Neural cell (in vitro differentiated cells): ENCODE measurements around the gene GABRG3. TPM values are rescaled to one million over a fixed set of nuclear protein-coding genes. Genes with fewer than 3 reads are reported as not detected.

Source experiments
- H2AFZ ChIP-seq: fragments of 200-600, 300-800 bp; sonication (generic), shearing (Covaris generic); 2 replicates; pipeline ENCODE4 v1.6.0; 2014; ENCODE audit warnings: low read depth, mild to moderate bottlenecking, antibody characterized with exemption, low read length, moderate library complexity
- H3F3A ChIP-seq: fragments of 200-600 bp; shearing (Covaris generic); 2 replicates; pipeline ENCODE4 v1.6.1; 2016; ENCODE audit warnings: mild to moderate bottlenecking, moderate library complexity, mixed read lengths, antibody characterized with exemption, low read length; ENCODE audit not compliant: insufficient read depth, poor library complexity, severe bottlenecking
- H3K27ac ChIP-seq: fragments of 200-600, 300-800 bp; sonication (generic), shearing (Covaris generic); 2 replicates; pipeline ENCODE4 v1.5.1; 2014; ENCODE audit warnings: mild to moderate bottlenecking, low read length, moderate library complexity
- H3K27me3 ChIP-seq: fragments of 300-800, 200-600 bp; sonication (generic), shearing (Covaris generic); 2 replicates; pipeline ENCODE4 v1.6.0; 2014; ENCODE audit warnings: mild to moderate bottlenecking, low read depth, low read length, moderate library complexity; ENCODE audit not compliant: insufficient read depth
- H3K36me3 ChIP-seq: fragments of 300-800, 200-600 bp; sonication (generic), shearing (Covaris generic); 2 replicates; pipeline ENCODE4 v1.5.1; 2014; ENCODE audit warnings: mild to moderate bottlenecking, antibody characterized with exemption, low read length, moderate library complexity; ENCODE audit not compliant: insufficient read depth
- H3K4me2 ChIP-seq: fragments of 300-800, 200-600 bp; sonication (generic), shearing (Covaris generic); 2 replicates; pipeline ENCODE4 v1.6.0; 2014; ENCODE audit warnings: mild to moderate bottlenecking, low read length
- H3K4me3 ChIP-seq: fragments of 300-800, 200-600 bp; sonication (generic), shearing (Covaris generic); 2 replicates; pipeline ENCODE4 v1.5.1; 2014; ENCODE audit warnings: mild to moderate bottlenecking, low read length, moderate library complexity
- H3K79me2 ChIP-seq: fragments of 200-600 bp; shearing (Covaris generic); replicated peaks from 2 replicates; pipeline ENCODE4 v1.6.0; 2014; ENCODE audit warnings: mild to moderate bottlenecking, low read length, moderate library complexity; ENCODE audit not compliant: insufficient read depth
- H3K9ac ChIP-seq: fragments of 300-800, 200-600 bp; sonication (generic), shearing (Covaris generic); 2 replicates; pipeline ENCODE4 v1.6.1; 2016; ENCODE audit warnings: mild to moderate bottlenecking, low read length, mixed read lengths
- H3K9me2 ChIP-seq: fragments of 200-600 bp; shearing (Covaris generic); 2 replicates; pipeline ENCODE4 v1.6.1; 2016; ENCODE audit warnings: mild to moderate bottlenecking, low read length, mixed read lengths; ENCODE audit not compliant: insufficient read depth
- H3K9me3 ChIP-seq: fragments of 200-600, 300-800 bp; sonication (generic), shearing (Covaris generic); 2 replicates; pipeline ENCODE4 v1.6.1; 2016; ENCODE audit warnings: mild to moderate bottlenecking, mixed run types, low read length, moderate library complexity, mixed read lengths
- H4K20me1 ChIP-seq: fragments of 200-600 bp; shearing (Covaris generic); 2 replicates; pipeline ENCODE4 v1.6.1; 2016; ENCODE audit warnings: mild to moderate bottlenecking, mixed run types; ENCODE audit not compliant: insufficient read depth
- EP300 ChIP-seq: fragments of 450-650 bp; conservative IDR thresholded peaks from 2 replicates; pipeline ENCODE4 v1.6.1; 2014; ENCODE audit warnings: antibody characterized with exemption, mild to moderate bottlenecking, moderate library complexity; ENCODE audit not compliant: poor library complexity, severe bottlenecking
- EZH2 ChIP-seq: fragments of 200-600, 300-800 bp; shearing (Covaris generic), sonication (generic); IDR thresholded peaks from 2 replicates; pipeline ENCODE4 v1.6.1; 2014; ENCODE audit warnings: antibody characterized with exemption, low read length, borderline replicate concordance, mild to moderate bottlenecking; ENCODE audit not compliant: insufficient read depth, poor library complexity, severe bottlenecking
- MXI1 ChIP-seq: fragments of 450-650 bp; conservative IDR thresholded peaks from 2 replicates; pipeline ENCODE4 v1.6.1; 2014; ENCODE audit warnings: antibody characterized with exemption, mild to moderate bottlenecking; ENCODE audit not compliant: poor library complexity, severe bottlenecking
- POLR2AphosphoS5 ChIP-seq: IDR thresholded peaks from 2 replicates; pipeline ENCODE4 v1.6.1; 2012
- RAD21 ChIP-seq: fragments of 450-650 bp; conservative IDR thresholded peaks from 2 replicates; pipeline ENCODE4 v1.6.1; 2014; ENCODE audit warnings: antibody characterized with exemption, mild to moderate bottlenecking, moderate library complexity
- SMC3 ChIP-seq: fragments of 450-650 bp; conservative IDR thresholded peaks from 2 replicates; pipeline ENCODE4 v1.6.1; 2014; ENCODE audit warnings: antibody characterized with exemption, mild to moderate bottlenecking, moderate library complexity; ENCODE audit not compliant: poor library complexity
- TAF1 ChIP-seq: IDR thresholded peaks from 2 replicates; pipeline ENCODE4 v1.6.1; 2012; ENCODE audit warnings: low read depth
- polyA plus RNA-seq: library from polyadenylated mRNA; depleted of rRNA; stranded (reverse); fragments of >200 nt; gene quantifications from 2 replicates; pipeline ENCODE4 v1.2.3, GENCODE V29; 2014
- TF ChIP-seq, protein P1 (sequence below): IDR thresholded peaks from 2 replicates; pipeline ENCODE4 v1.6.1; 2012; ENCODE audit warnings: borderline replicate concordance
- TF ChIP-seq, protein P2 (sequence below): fragments of 450-650 bp; IDR thresholded peaks from 2 replicates; pipeline ENCODE4 v1.5.1; 2014; ENCODE audit warnings: antibody characterized with exemption, mild to moderate bottlenecking, moderate library complexity; ENCODE audit not compliant: poor library complexity, severe bottlenecking

GABRG3 gene
- polyA plus RNA-seq, 1 donor from 2014 or later = 1.2 TPM

DNA sequence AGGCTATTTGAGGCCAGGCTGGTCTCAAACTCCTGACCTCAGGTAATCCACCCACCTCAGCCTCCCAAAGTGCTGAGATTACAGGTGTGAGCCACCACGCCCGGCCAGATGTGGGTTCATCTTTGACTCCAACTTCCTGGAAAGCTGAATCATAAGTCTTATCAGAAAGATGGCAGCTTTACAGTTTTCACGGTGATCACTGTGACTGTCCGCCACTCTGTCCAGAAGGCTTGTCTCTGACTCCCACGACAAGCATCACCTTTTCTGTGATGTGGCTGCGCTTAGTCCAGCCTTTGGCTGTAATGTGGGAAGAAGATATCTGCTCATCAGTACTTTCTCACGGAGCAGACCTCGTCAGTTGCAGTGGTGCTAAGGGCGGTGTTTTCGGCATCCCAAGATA lies 527.7 kb downstream of the GABRG3 start:
- no peak overlapping the region for H3K4me2 ChIP-seq
- H3F3A ChIP-seq = no peaks in the 10 kb centered on the region
- TF ChIP-seq EP300 = no peak
- no peaks in the 10 kb centered on the region for H3K27me3 ChIP-seq
- H4K20me1 ChIP-seq = no peaks in the 10 kb centered on the region
- H3K9me3 ChIP-seq = no peaks in the 10 kb centered on the region
- no peak overlapping the region for H3K4me3 ChIP-seq
- no peaks in the 10 kb centered on the region for H3K79me2 ChIP-seq
- H2AFZ ChIP-seq = no peak overlapping the region
- H3K36me3 ChIP-seq = no peaks in the 10 kb centered on the region
- no peaks in the 10 kb centered on the region for H3K9me2 ChIP-seq
- no peak overlapping the region for H3K9ac ChIP-seq
- H3K27ac ChIP-seq = no peak overlapping the region

DNA sequence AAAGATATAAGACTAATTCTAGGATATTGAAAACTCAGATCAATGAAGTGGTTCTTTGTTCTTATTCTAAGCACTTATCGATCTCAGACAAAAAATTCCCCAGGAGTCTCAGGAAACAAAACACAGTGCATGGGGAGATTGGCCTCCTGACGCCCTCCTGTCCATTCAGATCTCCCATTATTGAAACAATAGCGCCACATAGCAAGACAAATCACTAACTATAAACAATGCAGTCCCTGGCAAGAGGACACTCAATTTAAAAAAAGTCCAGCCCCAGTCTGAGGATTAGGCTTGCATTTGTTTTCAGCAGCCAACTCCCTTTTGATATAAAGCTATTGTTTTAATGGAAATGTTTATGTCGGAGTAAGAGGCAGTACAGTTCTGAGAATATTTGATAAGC lies 528.2 kb downstream of the GABRG3 start:
- no peak overlapping the region for H3K9ac ChIP-seq
- H3K4me2 ChIP-seq = no peak overlapping the region
- no peaks in the 10 kb centered on the region for H3F3A ChIP-seq
- no peaks in the 10 kb centered on the region for H3K9me2 ChIP-seq
- no peaks in the 10 kb centered on the region for H3K36me3 ChIP-seq
- TF ChIP-seq RAD21 (no peak), SMC3 (no peak)
- no peaks in the 10 kb centered on the region for H3K79me2 ChIP-seq
- no peaks in the 10 kb centered on the region for H3K9me3 ChIP-seq
- no peaks in the 10 kb centered on the region for H4K20me1 ChIP-seq
- H3K4me3 ChIP-seq = no peak overlapping the region
- no peaks in the 10 kb centered on the region for H3K27me3 ChIP-seq
- H2AFZ ChIP-seq = no peak overlapping the region
- no peak overlapping the region for H3K27ac ChIP-seq

DNA sequence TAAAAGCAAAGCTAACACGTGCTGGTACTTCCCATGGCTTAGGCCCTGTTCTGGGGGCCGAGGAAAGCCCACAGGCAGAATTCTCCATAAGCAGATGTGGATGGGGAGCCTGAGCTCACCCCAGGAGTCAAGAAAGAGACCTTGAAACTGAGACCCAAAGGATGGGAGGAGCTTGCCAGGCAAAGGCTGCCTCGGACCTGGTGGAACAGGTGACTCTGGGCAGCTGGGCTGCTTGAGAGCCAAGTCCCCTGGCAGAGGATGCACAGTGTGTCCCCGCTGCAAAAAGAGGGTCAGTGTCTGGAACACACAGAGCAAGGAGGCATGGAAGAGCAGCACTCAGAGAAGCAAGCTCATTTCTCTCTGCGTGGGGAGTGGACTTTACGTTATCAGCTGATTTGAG lies 528.7 kb downstream of the GABRG3 start:
- H3K4me2 ChIP-seq = no peak overlapping the region
- no peaks in the 10 kb centered on the region for H3K36me3 ChIP-seq
- H2AFZ ChIP-seq = no peak overlapping the region
- no peaks in the 10 kb centered on the region for H3K9me2 ChIP-seq
- no peaks in the 10 kb centered on the region for H3K27me3 ChIP-seq
- H4K20me1 ChIP-seq = no peaks in the 10 kb centered on the region
- H3K4me3 ChIP-seq = no peak overlapping the region
- no peak overlapping the region for H3K9ac ChIP-seq
- H3F3A ChIP-seq = no peaks in the 10 kb centered on the region
- H3K79me2 ChIP-seq = no peaks in the 10 kb centered on the region
- no peaks in the 10 kb centered on the region for H3K9me3 ChIP-seq
- TF ChIP-seq, protein P1, sequence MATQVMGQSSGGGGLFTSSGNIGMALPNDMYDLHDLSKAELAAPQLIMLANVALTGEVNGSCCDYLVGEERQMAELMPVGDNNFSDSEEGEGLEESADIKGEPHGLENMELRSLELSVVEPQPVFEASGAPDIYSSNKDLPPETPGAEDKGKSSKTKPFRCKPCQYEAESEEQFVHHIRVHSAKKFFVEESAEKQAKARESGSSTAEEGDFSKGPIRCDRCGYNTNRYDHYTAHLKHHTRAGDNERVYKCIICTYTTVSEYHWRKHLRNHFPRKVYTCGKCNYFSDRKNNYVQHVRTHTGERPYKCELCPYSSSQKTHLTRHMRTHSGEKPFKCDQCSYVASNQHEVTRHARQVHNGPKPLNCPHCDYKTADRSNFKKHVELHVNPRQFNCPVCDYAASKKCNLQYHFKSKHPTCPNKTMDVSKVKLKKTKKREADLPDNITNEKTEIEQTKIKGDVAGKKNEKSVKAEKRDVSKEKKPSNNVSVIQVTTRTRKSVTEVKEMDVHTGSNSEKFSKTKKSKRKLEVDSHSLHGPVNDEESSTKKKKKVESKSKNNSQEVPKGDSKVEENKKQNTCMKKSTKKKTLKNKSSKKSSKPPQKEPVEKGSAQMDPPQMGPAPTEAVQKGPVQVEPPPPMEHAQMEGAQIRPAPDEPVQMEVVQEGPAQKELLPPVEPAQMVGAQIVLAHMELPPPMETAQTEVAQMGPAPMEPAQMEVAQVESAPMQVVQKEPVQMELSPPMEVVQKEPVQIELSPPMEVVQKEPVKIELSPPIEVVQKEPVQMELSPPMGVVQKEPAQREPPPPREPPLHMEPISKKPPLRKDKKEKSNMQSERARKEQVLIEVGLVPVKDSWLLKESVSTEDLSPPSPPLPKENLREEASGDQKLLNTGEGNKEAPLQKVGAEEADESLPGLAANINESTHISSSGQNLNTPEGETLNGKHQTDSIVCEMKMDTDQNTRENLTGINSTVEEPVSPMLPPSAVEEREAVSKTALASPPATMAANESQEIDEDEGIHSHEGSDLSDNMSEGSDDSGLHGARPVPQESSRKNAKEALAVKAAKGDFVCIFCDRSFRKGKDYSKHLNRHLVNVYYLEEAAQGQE = no peak
- no peak for TF ChIP-seq RAD21
- no peak for TF ChIP-seq MXI1
- TF ChIP-seq SMC3 = no peak
- TF ChIP-seq EP300 = no peak
- no peak for TF ChIP-seq POLR2AphosphoS5
- TF ChIP-seq, protein P2, sequence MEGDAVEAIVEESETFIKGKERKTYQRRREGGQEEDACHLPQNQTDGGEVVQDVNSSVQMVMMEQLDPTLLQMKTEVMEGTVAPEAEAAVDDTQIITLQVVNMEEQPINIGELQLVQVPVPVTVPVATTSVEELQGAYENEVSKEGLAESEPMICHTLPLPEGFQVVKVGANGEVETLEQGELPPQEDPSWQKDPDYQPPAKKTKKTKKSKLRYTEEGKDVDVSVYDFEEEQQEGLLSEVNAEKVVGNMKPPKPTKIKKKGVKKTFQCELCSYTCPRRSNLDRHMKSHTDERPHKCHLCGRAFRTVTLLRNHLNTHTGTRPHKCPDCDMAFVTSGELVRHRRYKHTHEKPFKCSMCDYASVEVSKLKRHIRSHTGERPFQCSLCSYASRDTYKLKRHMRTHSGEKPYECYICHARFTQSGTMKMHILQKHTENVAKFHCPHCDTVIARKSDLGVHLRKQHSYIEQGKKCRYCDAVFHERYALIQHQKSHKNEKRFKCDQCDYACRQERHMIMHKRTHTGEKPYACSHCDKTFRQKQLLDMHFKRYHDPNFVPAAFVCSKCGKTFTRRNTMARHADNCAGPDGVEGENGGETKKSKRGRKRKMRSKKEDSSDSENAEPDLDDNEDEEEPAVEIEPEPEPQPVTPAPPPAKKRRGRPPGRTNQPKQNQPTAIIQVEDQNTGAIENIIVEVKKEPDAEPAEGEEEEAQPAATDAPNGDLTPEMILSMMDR = no peak
- TF ChIP-seq EZH2 = no peak
- TF ChIP-seq TAF1 = no peak
- H3K27ac ChIP-seq = no peak overlapping the region
